CD8-positive, alpha-beta memory T cell (primary cell): ENCODE data around the gene SHC2. TPM values are rescaled to one million over a fixed set of nuclear protein-coding genes. Genes with fewer than 3 reads are reported as not detected.

Experiments
- polyA plus RNA-seq: library from polyadenylated mRNA; unstranded; fragments of 300-500 nt; fragmentation: Illumina TruSeq; gene quantifications from one replicate; pipeline ENCODE4 v1.2.3, GENCODE V29; 2021
- total RNA-seq, 2 experiments: library from RNA; stranded (reverse); gene quantifications; one replicate each; pipeline ENCODE4 v1.2.3, GENCODE V29; 2021

The SHC2 gene
- total and polyA plus RNA-seq, 3 experiments from 2014 or later, result 0.11 to 0.13 TPM; not detected in 1

Other genes starting within 250 kb of the SHC2 start
- gene PLPP2, start 169.6 kb downstream of the SHC2 start, total RNA-seq, result not detected
- gene PLPP2, start 169.6 kb downstream of the SHC2 start, polyA plus RNA-seq, result 2.3 TPM
- 10 to 100 TPM; 20.9 TPM for gene MIER2, start 116.2 kb downstream of the SHC2 start, total RNA-seq
- gene MIER2, start 116.2 kb downstream of the SHC2 start, polyA plus RNA-seq, result 4.9 TPM
- not detected for gene C2CD4C, start 51.9 kb downstream of the SHC2 start, total RNA-seq
- not detected for gene C2CD4C, start 51.9 kb downstream of the SHC2 start, polyA plus RNA-seq
- under 1 TPM; 0.33 to 0.44 TPM for gene MADCAM1, start 35.5 kb upstream of the SHC2 start, total RNA-seq
- 0.12 TPM for gene MADCAM1, start 35.5 kb upstream of the SHC2 start, polyA plus RNA-seq
- 10 to 100 TPM; 18.6 to 20.0 TPM for gene TPGS1, start 46.5 kb upstream of the SHC2 start, total RNA-seq
- gene TPGS1, start 46.5 kb upstream of the SHC2 start, polyA plus RNA-seq, result 50.3 TPM
- 10 to 100 TPM; 56.9 to 57.8 TPM for gene CDC34, start 70.7 kb upstream of the SHC2 start, total RNA-seq
- 46.9 TPM for gene CDC34, start 70.7 kb upstream of the SHC2 start, polyA plus RNA-seq
- gene GZMM, start 83.0 kb upstream of the SHC2 start, total RNA-seq, result 10 to 100 TPM; 48.8 to 50.5 TPM
- gene GZMM, start 83.0 kb upstream of the SHC2 start, polyA plus RNA-seq, result 327 TPM
- 100 to 1,000 TPM; 250 to 262 TPM for gene BSG, start 111.6 kb upstream of the SHC2 start, total RNA-seq
- 436 TPM for gene BSG, start 111.6 kb upstream of the SHC2 start, polyA plus RNA-seq
- under 1 TPM; 0.42 to 0.48 TPM for gene HCN2, start 128.8 kb upstream of the SHC2 start, total RNA-seq
- not detected for gene HCN2, start 128.8 kb upstream of the SHC2 start, polyA plus RNA-seq
- 10 to 100 TPM; 75.2 to 77.3 TPM for gene POLRMT, start 172.5 kb upstream of the SHC2 start, total RNA-seq
- gene POLRMT, start 172.5 kb upstream of the SHC2 start, polyA plus RNA-seq, result 58.8 TPM
- under 1 TPM; 0.20 to 0.22 TPM for gene FGF22, start 178.8 kb upstream of the SHC2 start, total RNA-seq
- not detected for gene FGF22, start 178.8 kb upstream of the SHC2 start, polyA plus RNA-seq
- 10 to 100 TPM; 89.6 to 95.5 TPM for gene RNF126, start 202.2 kb upstream of the SHC2 start, total RNA-seq
- 100.0 TPM for gene RNF126, start 202.2 kb upstream of the SHC2 start, polyA plus RNA-seq
- gene FSTL3, start 215.4 kb upstream of the SHC2 start, total RNA-seq, result 1 to 10 TPM; 7.7 to 8.0 TPM
- 0.81 TPM for gene FSTL3, start 215.4 kb upstream of the SHC2 start, polyA plus RNA-seq
- not detected for gene PRSS57, start 234.4 kb upstream of the SHC2 start, total RNA-seq
- gene PRSS57, start 234.4 kb upstream of the SHC2 start, polyA plus RNA-seq, result not detected
- not detected for gene PALM, start 247.9 kb upstream of the SHC2 start, total RNA-seq
- not detected for gene PALM, start 247.9 kb upstream of the SHC2 start, polyA plus RNA-seq